ENCODE data around the gene TIPIN.
"Not testable (repeated sequence)": the region's sequence is repeated elsewhere in the genome, so short reads cannot be mapped to it uniquely, and the experiment has no call there.

The TIPIN gene

GRCh38 chr15:66356359-66357236 lies at the start of gene TIPIN:
Gene TIPIN (minus strand): TSS chr15:66356685. CDS start chr15:66352947, 3,738 bp downstream.
- peak; percentile 96 for DNase-seq

DNA sequence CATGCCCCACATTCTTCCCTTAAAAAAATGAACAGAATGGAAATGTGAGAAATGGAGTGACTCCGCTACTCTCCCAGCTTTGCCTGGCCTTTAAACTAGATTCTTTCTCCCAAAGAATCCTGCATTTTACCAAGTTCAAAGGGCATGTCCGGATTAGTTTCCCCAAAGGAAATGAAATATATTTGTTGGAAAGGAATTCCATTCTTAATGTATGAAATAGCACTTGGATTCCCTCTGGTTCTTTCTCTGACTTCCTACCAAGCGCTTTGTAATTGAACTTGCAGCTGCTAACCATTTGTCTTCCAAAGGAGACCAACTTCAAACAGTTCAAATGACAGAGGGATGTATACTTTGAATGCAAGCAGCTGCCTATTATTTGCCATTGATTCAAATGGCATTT lies 49.1 kb upstream of the TIPIN start:
- DNase-seq = peak; percentile 19

- DNase-seq = no peak
Observed at GRCh38 chr15:66405007-66405406, 48.5 kb upstream of the TIPIN start.

DNA sequence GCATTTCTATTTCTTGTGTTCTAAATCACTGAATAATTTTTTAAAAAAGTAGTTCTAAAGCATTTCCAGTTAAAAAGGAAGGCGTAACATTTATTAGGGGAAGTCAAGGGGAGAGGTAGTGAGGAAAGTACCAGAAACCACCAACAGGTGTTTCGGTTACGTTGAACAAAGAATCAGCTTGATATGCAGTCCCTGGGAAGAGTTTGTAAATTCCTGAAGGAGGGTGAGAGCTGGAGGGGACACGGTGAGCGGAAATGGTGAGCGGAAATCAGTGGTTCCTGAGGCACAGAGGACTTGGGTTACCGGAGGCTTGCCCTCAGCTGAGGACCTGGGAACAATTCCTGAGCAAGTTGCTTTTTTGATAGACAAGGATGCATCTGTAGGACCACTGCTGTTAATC lies 48.0 kb upstream of the TIPIN start:
- DNase-seq = no peak

DNA sequence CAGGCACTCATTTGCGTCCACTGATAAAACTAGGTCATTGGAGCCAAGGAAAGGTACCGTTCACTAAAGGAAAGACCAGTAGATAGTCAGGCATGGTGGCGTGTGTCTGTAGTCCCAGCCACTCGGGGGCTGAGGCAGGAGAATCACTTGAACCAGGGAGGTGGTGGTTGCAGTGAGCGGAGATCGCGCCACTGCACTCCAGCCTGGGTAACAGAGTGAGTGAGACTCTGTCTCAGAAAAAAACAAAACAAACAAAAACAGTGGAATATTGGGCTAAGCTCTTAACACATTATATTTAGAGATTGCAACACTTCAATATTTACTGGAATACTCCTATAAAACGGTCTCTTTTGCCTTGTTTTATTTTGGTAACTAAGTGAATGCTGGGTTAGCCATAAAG lies 47.6 kb upstream of the TIPIN start:
- DNase-seq = no peak

DNA sequence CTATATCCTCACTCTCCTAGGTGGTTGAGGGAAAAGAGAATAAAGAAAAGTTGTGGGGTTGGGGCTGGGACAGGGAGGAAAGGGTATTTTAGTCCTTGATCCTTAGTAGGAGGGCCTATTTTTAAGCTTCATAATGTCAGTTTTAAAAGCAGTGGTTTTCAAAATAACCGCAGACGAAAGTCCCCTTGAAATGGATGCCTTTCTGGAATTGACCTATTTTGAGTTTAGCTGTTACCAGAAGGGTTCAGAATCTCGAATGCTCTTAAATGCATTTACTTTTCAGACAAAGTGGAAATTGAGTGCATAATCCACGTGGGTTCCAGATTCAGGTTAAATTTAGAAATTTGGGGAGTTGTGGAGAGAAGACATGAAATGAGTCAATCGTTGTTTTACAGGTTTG lies 46.8 kb upstream of the TIPIN start:
- no peak for DNase-seq

DNA sequence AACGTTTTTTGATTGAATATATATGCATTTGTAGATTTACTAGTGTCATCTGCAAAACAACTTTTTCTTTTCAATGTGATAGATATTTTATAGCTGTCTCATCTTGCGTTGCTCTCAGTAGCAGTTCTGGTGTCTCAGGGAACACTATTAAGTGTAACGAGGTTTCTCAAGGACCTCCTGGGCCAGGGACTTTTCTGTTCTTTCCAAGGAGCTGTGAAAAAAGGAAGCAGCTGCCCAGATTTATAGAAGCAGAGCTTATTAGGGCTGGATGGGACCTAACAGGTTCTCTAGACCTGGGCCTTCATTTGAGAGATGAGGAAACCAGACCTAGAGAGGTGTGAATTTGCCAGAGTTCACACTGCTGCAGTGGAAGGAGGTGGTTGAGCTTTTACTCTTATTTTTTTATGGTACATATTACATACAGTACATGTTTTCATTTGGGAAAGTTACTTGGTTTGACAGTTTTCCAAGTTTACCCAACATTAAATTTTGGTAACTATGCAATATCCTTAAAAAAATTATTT lies 46.3 kb upstream of the TIPIN start:
- no peak for DNase-seq

DNA sequence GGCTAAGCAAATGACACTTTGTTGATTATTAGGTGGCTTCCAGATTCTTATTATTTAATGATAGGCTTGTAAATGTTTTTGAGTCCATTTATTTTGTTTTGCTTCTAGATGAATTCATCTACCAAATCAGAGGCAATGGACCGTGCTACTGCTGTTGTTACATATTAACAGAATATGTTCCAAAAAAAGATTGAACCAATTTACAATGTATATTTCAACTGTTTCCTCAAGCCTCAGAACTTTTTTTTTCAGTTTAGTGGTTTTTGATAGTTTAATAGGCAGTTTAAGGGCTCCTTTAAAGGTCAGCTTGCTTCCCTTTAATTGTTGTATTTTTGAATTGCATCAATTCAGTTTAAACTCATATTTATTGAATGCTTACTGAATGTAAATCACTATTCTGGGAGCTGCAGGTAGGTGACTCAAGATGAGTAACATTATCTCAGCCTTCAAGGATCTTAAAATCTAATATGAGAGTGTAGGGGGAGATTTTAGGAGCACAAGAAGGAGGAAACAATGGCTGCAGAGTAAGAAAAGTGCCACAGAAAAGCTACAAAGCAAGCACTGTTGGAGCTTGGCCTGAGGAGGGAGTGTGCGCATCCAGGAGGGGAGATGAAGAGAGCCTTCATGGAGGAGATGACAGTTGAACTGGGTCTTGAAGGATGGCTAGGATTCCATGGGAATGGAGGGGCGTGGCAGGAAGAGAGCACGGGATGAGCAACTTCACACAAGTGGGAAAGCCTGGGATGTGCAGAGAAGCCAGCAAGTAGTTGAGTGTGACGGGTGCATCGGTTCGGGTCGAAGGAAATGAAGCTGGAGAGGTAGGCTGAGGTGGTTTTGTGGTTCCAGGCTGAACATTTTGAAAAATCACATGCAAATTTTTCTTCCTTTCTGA lies 44.9 kb upstream of the TIPIN start:
- DNase-seq = no peak

- no peak for DNase-seq
Observed at GRCh38 chr15:66400351-66400774, 43.9 kb upstream of the TIPIN start.

DNA sequence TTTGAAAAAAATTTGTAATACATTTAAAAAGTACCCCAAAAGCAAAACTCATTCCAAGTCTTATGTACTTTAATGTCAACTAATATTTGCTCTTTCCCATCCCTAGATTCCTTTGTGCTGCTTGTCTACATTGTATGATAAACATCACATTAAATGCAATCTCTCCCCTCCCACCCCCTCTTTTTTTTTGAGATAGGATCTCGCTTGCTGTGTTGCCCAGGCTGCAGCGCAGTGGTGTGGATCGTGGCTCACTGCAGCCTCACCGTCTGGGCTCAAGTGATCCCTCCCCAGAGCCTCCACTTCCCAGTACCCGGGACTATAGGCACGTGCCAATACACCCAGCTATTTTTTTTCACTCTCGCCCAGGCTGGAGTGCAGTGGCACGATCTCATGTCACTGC lies 42.8 kb upstream of the TIPIN start:
- no peak for DNase-seq

- no peak for DNase-seq
Observed at GRCh38 chr15:66394915-66395314, 38.4 kb upstream of the TIPIN start.

DNA sequence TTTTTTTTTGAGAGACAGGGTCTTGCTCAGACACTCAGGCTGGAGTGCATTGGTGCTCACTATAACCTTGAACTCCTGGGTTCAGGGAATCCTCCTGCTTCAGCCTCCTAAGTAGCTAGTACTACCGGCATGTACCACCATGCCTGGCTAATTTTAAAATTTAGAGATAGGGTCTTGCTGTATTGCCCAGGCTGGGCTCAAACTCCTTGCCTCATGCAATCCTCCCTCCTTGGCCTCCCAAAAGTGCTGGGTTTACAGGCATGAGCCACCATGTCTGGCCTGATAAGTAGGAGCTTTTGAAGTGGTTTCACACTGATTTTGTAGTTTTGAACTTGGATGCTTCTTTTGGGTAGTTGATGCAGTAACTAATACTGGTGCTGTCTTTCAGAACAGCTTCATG lies 38.0 kb upstream of the TIPIN start:
- DNase-seq = no peak

GRCh38 chr15:66393037-66393436 lies 36.6 kb upstream of the TIPIN start:
- not testable (repeated sequence) for DNase-seq

DNA sequence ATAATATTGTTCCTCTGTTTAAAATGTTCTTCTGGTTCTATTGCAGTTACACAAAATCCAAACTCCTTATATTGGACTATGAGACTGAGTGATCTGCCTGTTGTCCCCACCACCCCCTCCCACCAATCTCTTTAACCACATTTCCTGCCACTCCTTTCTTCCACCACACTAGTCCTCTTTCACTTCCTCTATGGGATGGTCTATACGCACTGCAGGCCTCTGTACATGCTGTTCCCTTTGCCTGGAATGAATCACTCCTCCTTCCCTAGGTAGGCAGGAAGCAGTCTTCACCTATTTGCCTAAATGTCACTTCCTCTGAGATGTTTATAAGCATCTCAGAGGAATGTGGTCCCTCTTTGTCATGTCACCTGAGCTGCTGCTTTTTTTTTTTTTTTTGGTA lies 34.2 kb upstream of the TIPIN start:
- no peak for DNase-seq

DNA sequence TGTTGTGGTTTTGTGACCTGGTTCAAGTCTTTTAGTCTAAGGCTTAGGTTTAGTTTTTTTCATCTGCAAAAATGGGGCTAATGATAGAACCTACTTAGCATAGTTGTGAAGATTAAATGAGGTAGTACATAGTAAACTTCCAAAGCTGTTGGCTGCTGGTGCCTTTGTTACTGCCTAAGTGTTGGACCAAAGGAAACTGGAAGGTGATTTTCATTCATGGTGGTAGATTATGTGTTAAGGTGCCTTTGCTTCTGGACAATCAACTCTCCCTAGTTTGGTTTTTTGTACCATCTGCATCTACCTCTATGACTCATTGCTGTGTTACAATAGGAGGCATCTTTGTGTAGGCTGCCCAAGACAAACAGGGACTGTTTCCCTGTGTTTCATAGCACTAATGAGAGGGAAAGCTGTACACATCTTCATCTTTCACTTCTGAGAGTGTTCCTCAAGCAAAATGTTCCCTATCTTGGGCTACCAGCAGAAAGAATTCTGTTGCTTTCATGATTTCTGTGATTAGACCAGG lies 33.4 kb upstream of the TIPIN start:
- DNase-seq = no peak

DNA sequence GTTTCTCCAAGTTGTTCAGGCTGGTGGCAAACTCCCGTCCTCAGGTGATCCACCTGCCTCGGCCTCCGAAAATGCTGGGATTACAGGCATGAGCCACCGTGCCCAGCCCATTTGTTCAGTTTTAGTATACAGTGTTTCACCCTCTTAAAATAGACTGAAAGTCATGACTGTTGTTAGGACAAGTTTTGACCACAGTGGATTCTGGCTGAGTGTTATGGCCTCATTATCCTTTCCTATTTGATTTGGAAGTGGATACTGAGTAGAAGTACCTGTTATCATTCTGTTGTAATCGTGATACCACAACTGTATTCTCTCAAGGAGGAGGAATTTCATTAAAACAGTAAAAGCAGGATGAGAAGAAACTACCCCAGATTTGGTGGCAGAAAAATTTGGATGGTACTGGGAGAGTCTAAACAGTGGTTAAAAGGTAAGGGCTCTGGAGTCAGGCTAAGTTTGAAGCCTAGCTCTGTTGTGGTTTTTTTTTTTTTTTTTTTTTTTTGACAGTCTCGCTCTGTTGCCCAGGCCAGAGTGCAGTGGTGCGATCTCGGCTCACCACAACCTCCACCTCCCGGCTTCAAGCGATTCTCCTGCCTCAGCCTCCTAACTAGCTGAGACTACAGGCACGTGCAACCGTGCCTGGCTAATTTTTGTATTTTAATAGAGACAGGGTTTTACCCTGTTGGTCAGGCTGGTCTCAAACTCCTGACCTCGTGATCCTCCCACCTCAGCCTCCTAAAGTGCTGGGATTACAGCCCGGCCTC lies 32.8 kb upstream of the TIPIN start:
- no peak for DNase-seq

GRCh38 chr15:66388576-66388975 lies 32.1 kb upstream of the TIPIN start:
- no peak for DNase-seq

GRCh38 chr15:66388043-66388363 lies 31.5 kb upstream of the TIPIN start:
- no peak for DNase-seq

DNA sequence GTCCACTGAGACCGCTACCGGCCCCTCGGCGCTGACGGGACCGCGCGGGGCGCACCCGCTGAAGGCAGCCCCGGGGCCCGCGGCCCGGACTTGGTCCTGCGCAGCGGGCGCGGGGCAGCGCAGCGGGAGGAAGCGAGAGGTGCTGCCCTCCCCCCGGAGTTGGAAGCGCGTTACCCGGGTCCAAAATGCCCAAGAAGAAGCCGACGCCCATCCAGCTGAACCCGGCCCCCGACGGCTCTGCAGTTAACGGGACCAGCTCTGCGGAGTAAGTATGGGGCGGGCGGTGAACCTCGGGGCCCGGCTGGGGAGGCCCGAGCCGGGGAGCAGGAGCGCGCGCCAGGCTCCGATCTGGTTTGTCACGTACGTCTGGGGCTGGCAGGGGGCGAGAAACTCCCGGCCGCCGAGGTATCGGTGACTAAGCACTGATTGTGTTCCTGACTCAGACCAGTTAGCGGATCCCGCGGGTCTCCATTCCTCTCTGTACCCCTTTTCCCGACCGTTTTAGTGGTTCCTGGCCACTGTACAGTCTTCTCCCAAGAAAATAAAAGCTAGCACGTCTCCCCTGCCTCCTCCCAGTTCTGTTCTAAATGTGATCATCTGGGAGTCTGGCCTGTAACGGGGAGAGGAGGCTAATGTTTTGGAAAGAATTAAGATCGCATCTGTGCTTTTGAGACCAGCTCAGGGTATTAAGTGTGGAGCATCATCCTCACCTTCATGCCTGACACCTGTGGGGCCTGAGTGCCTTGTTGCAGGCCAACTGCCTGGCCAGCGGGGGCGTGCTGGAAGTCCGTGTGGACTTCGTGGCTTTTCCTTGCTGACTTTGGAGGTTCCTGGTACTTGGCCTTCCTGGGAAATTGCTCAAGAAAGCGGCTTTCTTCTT lies 30.9 kb upstream of the TIPIN start:
- peak; percentile 19 for DNase-seq

GRCh38 chr15:66386204-66387123 lies 30.0 kb upstream of the TIPIN start, which contains the start of gene MAP2K1:
Gene MAP2K1 (plus strand): TSS chr15:66386912. CDS start chr15:66387348, 436 bp downstream.
- DNase-seq = peak; percentile 99
